GM18498 (cell line): Measurements from ENCODE around the gene DAB2IP.

Experiments
- ATAC-seq: cut with Tn5 transposase; IDR thresholded peaks from one replicate; pipeline ENCODE4 v1.9.1; 2021; ENCODE audit warnings: mild to moderate bottlenecking, moderate library complexity; ENCODE audit not compliant: unreplicated experiment

Gene DAB2IP

GRCh38 chr9:121755581-121755980 is 104.1 kb downstream of the DAB2IP start:
- no peak for ATAC-seq

- ATAC-seq, result no peak
These were observed 105.2 kb downstream of the DAB2IP start for GRCh38 chr9:121756474-121757280.

GRCh38 chr9:121757281-121757585 is 105.8 kb downstream of the DAB2IP start:
- no peak for ATAC-seq

GRCh38 chr9:121758693-121759092 is 107.3 kb downstream of the DAB2IP start:
- ATAC-seq, result no peak

- no peak for ATAC-seq
These were observed 108.6 kb downstream of the DAB2IP start for GRCh38 chr9:121759996-121760395.

GRCh38 chr9:121760571-121760970 is 109.1 kb downstream of the DAB2IP start:
- ATAC-seq, result no peak

- no peak for ATAC-seq
These were observed 111.7 kb downstream of the DAB2IP start for GRCh38 chr9:121763131-121763530.

GRCh38 chr9:121763561-121764370 is 112.3 kb downstream of the DAB2IP start:
- ATAC-seq, result no peak

- no peak for ATAC-seq
These were observed 112.9 kb downstream of the DAB2IP start for GRCh38 chr9:121764371-121764730.

GRCh38 chr9:121765021-121765950 is 113.9 kb downstream of the DAB2IP start:
- ATAC-seq, result no peak

- no peak for ATAC-seq
These were observed 114.7 kb downstream of the DAB2IP start for GRCh38 chr9:121766081-121766683.

GRCh38 chr9:121767171-121767769 is 115.8 kb downstream of the DAB2IP start:
- ATAC-seq, result no peak

- no peak for ATAC-seq
These were observed 117.1 kb downstream of the DAB2IP start for GRCh38 chr9:121768416-121769015.

GRCh38 chr9:121769939-121770338 is 118.5 kb downstream of the DAB2IP start:
- no peak for ATAC-seq

- no peak for ATAC-seq
These were observed 119.2 kb downstream of the DAB2IP start for GRCh38 chr9:121770415-121771273.

GRCh38 chr9:121771418-121771817 is 120.0 kb downstream of the DAB2IP start:
- no peak for ATAC-seq

- no peak for ATAC-seq
These were observed 120.6 kb downstream of the DAB2IP start for GRCh38 chr9:121771851-121772599.

GRCh38 chr9:121772600-121773285 is 121.3 kb downstream of the DAB2IP start:
- ATAC-seq, result no peak
